ENCODE results near the gene WWOX.

DNA sequence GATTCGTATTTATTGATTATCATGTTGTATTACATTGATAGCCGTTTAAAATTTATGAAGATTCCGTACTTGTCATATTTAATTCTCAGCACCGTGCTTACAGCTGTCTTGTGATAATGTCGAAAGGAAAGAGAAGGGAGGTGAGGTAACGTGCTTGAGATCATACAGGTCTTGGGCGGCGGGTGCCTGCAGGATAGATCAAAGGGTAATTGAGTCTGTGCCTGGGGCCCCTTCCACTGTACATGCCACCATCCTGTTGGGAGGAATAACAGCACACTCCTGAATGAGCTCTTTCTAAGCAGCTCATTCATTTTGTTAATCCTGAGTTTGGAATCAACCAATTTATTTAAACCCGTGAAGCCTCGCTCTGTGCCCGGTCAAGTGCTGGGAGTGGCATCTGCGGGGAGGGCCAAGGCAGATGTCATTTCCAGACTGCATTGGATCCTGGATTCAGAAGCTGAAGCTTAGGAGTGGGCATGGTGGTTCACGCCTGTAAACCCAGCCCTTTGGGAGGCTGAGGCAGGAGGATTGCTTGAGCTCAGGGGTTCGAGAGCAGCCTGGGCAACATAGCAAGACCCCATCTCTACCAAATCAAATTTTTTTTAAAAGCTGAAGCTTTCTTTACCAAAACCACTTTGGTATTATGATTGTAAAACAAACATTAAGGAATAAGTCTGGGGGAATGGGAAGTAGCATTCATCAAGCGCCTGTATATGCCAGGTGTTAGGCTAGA lies 25.8 kb downstream of the WWOX start:
- TF ChIP-seq TAF1 (IDR thresholded peaks at IDR 0.05; ENCODE audit: low read depth, low read length) (no peak), POLR2AphosphoS5 (IDR thresholded peaks at IDR 0.05; ENCODE audit: low read depth, low read length) (no peak)

Data from GM12891 (cell line).